ENCODE measurements around the gene DAAM2.

GRCh38 chr6:39922821-39923220 lies 130.6 kb downstream of the DAAM2 start:
- no peak for TF ChIP-seq CTCF (conservative IDR thresholded peaks at IDR 0.05 in 1 of 2, IDR thresholded peaks at IDR 0.05 in 1 of 2; ENCODE audit: low read depth in 1 of 2, low read length in 2 of 2)
- no peak for TF ChIP-seq EZH2 (IDR thresholded peaks at IDR 0.05; ENCODE audit: low read length, missing control alignments)
